ENCODE measurements around the gene LENEP.
"Not testable (repeated sequence)": the region's sequence is repeated elsewhere in the genome, so short reads cannot be mapped to it uniquely, and the experiment has no call there.

Gene LENEP

DNA sequence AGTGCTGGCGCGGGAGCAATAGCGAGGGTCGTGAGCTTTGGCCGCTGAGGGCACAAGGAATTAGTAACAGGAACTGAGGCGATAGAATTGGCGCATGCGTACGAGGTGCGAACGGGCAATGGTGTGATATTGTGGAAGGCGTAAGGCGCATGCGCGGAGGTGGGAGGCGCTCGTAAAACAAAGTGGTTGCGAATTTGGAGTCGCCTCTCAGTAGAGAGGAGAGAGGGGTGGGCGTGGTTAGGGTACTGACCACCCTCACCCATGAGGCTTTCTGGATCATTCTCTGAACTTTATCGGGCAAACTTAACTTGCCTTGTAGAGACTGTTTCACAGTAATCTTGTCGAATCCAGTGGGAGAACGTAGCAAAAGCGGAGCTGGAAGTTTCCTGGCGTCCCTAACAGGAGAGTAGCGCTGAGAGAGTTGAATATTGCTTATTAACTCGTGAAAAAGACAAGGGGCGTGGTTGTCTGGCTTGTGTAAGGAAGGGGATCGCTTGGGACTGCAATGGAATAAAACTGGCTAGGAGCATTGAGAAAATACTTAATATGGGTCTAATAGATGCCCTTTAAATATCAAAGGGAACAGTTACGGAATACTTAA lies 18.5 kb upstream of the LENEP start:
- DNase-seq (ENCODE audit: insufficient read length, low spot score) (peak; percentile 82), FAIRE-seq (no peak)

DNA sequence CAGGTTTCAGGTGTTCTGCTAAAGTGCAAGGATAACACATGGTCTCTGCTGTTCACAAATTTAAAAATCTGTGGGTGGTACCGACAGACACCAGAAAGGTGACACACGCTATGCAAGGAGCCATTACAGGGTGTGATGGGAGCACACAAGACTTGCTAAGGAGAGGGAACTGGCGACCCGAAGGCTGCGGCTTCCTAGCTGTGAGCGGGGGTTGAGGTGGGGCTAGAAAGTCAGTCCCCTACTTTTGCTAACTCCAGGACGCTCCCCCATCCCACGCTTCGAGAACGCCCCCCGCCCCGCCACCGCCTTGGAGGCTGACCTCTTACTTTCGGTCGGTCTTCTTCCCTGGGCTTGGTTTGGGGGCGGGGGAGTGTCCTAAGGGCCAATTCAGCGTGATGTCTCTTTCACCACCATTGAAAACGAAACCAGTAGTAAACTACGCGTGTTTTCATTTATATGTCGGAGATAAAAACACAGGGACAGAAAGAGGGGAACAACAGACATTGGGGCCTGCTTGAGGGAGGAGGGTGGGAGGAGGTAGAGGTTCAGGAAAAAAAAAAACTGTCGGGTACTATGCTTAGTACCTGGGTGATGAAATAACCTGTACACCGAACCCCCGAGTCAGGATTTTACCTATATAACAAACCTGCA lies 17.9 kb upstream of the LENEP start:
- no peak for DNase-seq (ENCODE audit: insufficient read length, low spot score)

DNA sequence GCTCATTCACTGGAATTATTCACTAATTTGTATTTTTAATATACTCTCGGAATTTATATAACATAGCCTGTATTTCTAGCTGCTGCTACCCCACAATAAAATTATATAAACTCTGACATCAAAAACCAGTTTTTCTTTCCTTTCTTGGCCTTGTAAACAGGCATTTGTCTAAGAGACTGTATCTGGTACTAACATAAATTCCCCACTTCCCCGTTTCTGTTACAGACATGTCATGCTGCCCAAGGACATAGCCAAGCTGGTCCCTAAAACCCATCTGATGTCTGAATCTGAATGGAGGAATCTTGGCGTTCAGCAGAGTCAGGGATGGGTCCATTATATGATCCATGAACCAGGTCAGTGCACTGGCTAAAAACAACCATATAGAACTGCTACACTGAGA lies 15.6 kb upstream of the LENEP start:
- not testable (repeated sequence) for FAIRE-seq; DNase-seq (ENCODE audit: insufficient read length, low spot score)

More for the DNA sequence above, 17.9 kb upstream of the LENEP start:
- no peak for FAIRE-seq

- DNase-seq (ENCODE audit: insufficient read length, low spot score): no peak
- no peak for FAIRE-seq
Observed at GRCh38 chr1:154978360-154978759, 15.0 kb upstream of the LENEP start.

DNA sequence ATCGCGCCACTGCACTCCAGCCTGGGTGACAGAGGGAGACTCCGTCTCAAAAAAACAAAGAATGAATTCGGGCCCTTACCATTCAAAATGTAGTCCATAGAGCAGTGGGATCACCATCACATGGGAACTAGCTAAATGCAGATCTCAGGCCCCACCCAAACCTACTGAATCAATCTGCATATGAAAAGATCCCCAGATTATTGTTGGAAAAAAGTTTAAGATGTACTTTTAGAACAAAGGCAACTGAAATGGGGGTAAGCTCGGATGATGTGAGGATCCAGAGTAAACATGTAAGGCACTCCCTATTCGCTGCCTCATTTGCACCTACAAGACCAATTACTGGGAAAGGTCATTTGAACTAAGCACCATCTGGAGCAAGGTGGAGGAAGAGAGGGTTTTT lies 11.0 kb upstream of the LENEP start:
- no peak for DNase-seq (ENCODE audit: insufficient read length, low spot score)
- FAIRE-seq: no peak

DNA sequence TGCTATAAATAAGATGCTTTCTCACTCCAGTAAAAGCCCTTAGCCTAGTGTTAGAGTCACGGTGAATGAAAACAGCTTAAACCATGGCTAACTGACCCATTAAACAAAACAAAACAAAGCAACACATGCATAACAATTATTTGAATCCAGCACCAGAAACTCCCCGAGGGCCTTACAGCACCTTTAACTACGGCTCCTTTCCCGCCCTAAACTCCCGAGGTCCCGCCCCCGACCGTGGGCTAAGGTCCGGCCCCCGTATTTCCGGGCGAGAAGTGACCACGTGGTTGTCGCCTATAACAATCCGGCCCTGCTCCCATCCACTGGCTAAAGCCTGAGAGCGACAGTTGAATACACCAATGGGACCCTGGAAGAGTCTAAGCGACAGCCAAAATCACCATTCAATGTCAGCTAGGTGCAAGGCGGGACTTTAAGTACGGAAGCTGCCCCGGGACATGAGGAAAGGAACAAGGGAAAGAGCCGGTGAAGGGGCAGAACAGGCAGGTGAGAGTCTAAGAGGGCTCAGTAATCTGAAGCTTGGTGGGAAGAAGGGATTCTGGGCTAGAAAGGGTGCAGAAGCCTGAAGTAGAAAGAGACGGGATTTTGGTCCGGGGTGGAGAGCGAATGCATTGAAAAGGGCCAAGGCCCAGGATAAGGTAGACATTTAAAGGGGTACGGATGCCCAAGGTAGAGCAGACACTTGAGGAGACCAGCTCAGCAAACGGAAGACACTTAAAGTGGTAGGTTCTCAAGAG lies 10.3 kb upstream of the LENEP start, which contains the start of gene FLAD1:
Gene FLAD1, plus strand, starts transcription at position 448 of the 752 bp plus-strand sequence. CDS start 351 bp downstream, outside the sequence.
- FAIRE-seq (no peak), DNase-seq (ENCODE audit: insufficient read length, low spot score) (peak; percentile 97)

GRCh38 chr1:154983776-154984466 lies 9.5 kb upstream of the LENEP start:
- DNase-seq (ENCODE audit: insufficient read length, low spot score) (no peak), FAIRE-seq (no peak)

DNA sequence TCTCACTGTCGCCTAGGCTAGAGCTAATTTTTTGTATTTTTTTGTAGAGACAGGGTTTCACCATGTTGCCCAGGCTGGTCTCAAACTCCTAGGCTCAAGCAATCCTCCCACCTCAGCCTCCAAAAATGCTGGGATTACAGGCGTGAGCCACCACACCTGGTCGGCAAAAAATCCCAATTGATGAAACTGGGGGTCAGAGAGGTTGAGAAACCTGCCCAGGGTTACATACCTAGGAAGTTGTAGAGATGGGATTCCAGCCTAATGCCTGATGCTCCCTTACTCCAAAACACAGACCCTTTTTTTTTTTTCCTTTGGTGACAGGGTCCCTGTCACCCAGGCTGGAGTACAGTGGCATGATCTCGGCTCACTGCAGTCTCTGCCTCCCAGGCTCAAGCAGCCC lies 6.7 kb upstream of the LENEP start:
- not testable (repeated sequence) for DNase-seq (ENCODE audit: insufficient read length, low spot score); FAIRE-seq

DNA sequence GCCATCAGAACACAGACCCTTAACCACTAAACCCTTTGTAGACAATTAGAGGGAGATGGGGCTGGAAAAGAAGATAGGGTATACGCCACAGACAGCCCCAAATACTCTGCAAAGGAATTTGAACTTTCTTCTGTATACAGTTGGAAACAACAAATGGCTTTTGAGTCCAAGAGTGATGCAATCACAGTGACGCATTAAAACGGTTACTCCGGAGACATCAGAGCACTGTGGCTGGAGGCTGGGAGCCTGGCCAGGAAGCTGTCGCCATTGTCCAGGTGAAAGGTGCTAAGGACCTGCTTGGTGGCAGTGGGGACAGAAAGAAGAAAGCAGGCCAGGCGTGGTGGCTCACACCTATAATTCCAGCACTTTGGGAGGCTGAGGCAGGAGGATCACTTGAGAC lies 6.1 kb upstream of the LENEP start:
- DNase-seq (ENCODE audit: insufficient read length, low spot score) (no peak), FAIRE-seq (no peak)

GRCh38 chr1:154988058-154988954 lies 5.1 kb upstream of the LENEP start:
- FAIRE-seq: no peak
- no peak for DNase-seq (ENCODE audit: insufficient read length, low spot score)

DNA sequence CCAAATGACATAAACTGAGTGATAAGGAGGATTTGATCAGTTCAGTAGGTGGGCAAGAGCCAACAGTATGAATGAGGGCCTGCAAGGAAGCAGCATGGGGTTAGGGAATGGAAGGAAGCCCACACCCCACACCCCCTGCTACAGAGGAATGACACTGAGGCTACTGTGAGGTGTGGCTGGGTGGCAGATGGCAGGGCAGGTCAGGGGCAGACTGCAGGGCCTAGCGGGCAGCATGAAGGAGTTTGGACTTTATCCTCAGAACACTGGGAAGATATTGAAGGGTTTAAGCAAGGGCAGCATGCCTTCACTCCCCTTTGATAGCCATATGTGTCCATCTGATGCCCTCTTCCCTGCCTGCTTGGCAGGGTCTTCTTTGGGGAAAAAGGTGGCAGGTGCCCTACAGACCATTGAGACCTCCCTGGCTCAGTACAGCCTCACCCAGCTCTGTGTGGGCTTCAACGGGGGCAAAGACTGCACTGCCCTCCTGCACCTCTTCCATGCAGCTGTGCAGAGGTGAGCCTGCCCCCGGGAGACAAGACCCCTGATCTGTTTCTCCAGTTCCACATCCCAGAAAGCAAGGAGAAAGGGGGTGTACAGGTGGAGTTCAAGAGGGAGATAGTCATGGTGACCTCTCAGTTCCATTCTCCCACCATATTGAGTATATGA lies 4.1 kb upstream of the LENEP start:
- FAIRE-seq (no peak), DNase-seq (ENCODE audit: insufficient read length, low spot score) (no peak)

- FAIRE-seq (no peak), DNase-seq (ENCODE audit: insufficient read length, low spot score) (no peak)
Observed at GRCh38 chr1:154990276-154990675, 3.1 kb upstream of the LENEP start.

- DNase-seq (ENCODE audit: insufficient read length, low spot score) (no peak), FAIRE-seq (no peak)
Observed at GRCh38 chr1:154992721-154993571, 440 bp upstream of the LENEP start.

DNA sequence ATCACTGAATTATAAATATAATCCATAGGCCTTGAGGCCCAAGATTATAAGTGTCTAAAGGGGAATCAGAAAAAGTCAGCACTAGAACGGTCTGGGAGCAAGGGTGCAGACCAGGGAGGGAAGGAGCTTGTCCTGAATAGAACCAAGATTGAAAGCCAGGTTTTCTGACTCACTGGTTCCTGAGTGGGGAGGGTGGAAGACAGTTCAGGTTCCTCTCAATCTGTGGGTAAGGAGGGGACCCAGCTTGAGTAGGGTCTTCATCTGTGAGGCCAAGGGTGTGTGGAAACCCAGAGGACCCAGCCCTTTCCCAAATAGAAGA lies 842 bp downstream of the LENEP start:
- no peak for DNase-seq (ENCODE audit: insufficient read length, low spot score)
- no peak for FAIRE-seq

DNA sequence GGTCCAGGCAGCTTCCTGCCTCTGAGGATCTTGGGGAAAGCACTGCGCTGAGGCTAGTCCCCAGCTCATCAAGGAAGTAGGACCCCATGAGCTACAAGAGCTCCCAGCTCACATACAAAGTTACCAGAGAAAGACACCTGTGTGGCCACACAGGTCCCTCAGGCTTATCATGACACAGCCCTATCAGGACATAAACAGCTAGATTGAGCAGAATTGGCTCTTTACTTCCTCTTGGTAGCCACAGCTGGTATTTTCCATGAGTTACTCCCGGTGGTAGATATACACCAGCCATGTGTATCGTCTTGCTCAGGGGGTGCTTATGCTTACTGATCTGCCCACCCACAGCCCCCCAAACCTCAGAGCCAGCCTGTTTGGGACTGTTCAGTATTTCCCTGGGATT lies 1.2 kb downstream of the LENEP start:
- FAIRE-seq (no peak), DNase-seq (ENCODE audit: insufficient read length, low spot score) (no peak)

- not testable (repeated sequence) for FAIRE-seq; DNase-seq (ENCODE audit: insufficient read length, low spot score)
Observed at GRCh38 chr1:154995301-154995983, 2.1 kb downstream of the LENEP start.

DNA sequence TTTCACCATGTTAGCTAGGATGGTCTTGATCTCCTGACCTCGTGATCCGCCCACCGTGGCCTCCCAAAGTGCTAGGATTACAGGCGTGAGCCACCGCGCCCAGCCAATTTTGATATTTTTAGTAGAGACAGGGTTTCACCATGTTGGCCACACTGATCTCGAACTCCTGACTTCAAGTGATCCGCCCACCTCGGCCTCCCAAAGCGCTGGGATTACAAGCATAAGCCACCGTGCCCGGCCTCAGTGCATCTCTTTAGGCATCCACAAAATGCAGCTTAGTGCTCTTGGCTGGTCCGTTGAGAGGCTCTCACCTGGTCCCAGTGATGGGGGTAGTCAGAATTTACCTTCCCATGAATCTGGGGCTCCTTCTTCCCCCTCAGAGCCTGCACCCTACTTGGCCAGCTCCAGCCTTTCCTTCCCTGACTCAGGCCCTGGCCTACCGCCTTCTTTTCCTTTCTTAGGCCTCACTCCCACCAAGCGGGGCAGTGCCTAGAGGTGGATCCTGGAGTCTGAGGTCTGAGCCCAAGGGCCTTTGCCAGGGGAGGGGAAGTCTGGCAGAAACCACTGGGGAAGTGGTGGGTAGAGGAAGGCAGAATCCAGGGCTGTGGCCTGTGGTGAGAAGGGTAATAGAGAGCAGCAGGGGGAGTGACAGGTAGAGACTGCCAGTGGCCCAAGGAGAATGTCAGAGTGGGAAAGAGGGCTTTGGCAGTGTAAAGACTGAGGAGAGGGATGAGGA lies 3.7 kb downstream of the LENEP start:
- DNase-seq (ENCODE audit: insufficient read length, low spot score) (no peak), FAIRE-seq (no peak)

All from HTR-8/SVneo (cell line).